ENCODE measurements around the gene CERK. TPM values are rescaled to one million over a fixed set of nuclear protein-coding genes. Genes with fewer than 3 reads are reported as not detected.
A peak's percentile ranks its signal among the peaks of the same experiment; 100 is the strongest.

Gene CERK
- total RNA-seq, 1 experiment from 2014 or later, result 30.1 TPM

DNA sequence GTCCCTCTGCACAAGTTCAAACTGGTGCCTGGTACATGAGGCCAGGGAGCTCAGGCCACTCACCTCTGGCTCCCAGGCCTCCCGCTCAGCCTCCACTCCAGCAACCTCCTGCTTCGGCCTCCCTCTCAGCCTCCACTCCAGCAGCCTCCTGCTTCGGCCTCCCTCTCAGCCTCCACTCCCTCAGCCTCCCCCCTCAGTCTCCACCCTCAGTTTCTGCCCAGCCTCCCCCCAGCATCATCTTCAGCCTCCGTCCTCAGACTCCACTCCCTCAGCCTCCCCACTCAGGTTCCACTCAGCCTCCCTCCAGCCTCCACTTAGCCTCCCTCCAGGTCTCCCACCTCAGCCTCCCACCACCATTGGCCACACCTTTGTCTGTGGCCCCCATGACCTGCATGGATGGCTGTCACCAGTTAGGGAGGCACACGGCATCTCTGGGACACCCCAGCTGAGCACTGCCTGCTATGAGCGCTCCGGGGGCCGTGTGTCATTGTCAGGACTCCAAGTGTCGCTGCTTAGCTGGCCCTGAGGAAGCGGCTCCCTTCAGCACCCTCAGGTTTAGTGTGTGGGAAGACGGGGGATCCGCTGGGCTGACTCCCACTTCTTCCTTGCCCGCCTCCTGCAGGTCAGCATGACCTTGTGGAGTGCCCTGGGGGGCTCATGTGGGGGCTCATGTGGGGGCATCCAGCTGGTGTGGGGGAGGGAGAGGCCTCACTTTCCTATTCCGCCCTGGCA, 78.8 kb downstream of the CERK start:
- Histone ChIP-seq H3K36me3 (no peaks in the 10 kb centered on the region), H3K4me3 (no peak overlapping the region), H3K27me3 (no peaks in the 10 kb centered on the region), H3K9me3 (no peaks in the 10 kb centered on the region)
- DNase-seq, result no peak

- no peaks in the 10 kb centered on the region for H3K9me3 ChIP-seq
Measured at GRCh38 chr22:46657996-46658947, 79.8 kb downstream of the CERK start.

DNA sequence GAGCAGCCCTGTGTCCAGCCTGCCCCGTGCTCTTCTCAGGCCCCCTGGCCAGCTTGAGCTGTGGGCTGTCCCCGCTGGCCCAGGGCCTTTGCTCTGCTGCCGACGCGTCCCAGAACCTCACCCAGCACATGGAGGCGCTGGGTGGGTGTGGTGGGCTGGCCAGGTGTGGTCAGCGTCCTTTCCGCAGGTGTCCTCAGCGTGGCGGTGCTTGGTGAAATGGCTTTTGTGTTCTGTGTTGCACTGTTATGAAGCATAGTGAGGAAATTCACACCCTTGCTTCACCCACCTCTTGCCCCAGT, 80.4 kb downstream of the CERK start:
- no peaks in the 10 kb centered on the region for H3K36me3 ChIP-seq

More at GRCh38 chr22:46657996-46658947, 79.8 kb downstream of the CERK start:
- Histone ChIP-seq H3K36me3 (no peaks in the 10 kb centered on the region), H3K27me3 (no peaks in the 10 kb centered on the region), H3K4me3 (no peak overlapping the region)
- no peak for DNase-seq

GRCh38 chr22:46656856-46657654, 81.0 kb downstream of the CERK start:
- no peaks in the 10 kb centered on the region for H3K36me3 ChIP-seq

More for the DNA sequence above, 80.4 kb downstream of the CERK start:
- Histone ChIP-seq H3K9me3 (no peaks in the 10 kb centered on the region), H3K27me3 (no peaks in the 10 kb centered on the region), H3K4me3 (no peak overlapping the region)
- no peak for DNase-seq

DNA sequence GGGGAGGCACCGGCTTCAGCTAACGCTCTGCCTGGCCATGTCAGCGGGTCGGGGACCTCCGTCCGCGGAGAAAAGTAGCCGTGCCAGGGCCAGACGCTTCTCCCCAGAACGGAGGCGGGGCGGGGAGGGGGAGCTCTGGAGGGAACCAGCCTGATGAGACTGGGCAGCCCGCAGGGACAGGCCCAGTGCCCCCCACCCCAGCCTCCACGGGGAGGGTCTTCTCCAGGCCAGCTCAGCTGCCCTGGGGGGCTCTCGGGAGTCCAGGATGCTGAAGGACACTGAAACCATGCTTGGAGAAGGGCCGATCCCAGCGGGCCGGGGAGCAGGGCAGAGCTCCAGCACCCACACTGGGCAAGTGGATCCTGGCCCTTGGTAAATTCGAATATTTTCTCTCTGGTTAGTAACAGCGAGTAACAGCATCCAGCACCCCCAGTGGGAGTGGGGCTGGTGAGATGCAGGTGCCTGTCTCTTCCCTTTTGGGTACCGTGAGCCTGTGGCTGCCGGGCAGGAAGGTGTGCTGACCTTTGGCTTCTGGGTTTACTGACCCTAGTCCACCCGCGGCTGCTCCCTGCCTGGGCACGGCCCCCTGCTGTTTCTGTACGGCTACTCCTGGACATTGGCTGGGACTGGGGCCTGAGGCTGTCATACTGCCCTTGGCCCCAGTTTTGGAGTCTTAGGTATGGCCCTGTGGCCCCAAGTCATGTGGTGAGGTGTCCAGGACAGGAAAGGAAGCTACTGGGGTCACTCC, 82.0 kb downstream of the CERK start:
- H3K4me3 ChIP-seq, result no peak overlapping the region
- H3K9me3 ChIP-seq, result no peaks in the 10 kb centered on the region
- DNase-seq, result no peak
- no peaks in the 10 kb centered on the region for H3K27me3 ChIP-seq
- no peaks in the 10 kb centered on the region for H3K36me3 ChIP-seq

More at GRCh38 chr22:46656856-46657654, 81.0 kb downstream of the CERK start:
- H3K27me3 ChIP-seq, result no peaks in the 10 kb centered on the region
- no peak overlapping the region for H3K4me3 ChIP-seq
- H3K9me3 ChIP-seq, result no peaks in the 10 kb centered on the region
- DNase-seq, result no peak

GRCh38 chr22:46654927-46655595, 83.0 kb downstream of the CERK start:
- Histone ChIP-seq H3K9me3 (no peaks in the 10 kb centered on the region), H3K36me3 (no peaks in the 10 kb centered on the region), H3K4me3 (no peak overlapping the region), H3K27me3 (no peaks in the 10 kb centered on the region)
- no peak for DNase-seq

- no peaks in the 10 kb centered on the region for H3K27me3 ChIP-seq
- H3K4me3 ChIP-seq, result no peak overlapping the region
- no peak for DNase-seq
- no peaks in the 10 kb centered on the region for H3K9me3 ChIP-seq
- H3K36me3 ChIP-seq, result no peaks in the 10 kb centered on the region
Measured at GRCh38 chr22:46654426-46654825, 83.6 kb downstream of the CERK start.

DNA sequence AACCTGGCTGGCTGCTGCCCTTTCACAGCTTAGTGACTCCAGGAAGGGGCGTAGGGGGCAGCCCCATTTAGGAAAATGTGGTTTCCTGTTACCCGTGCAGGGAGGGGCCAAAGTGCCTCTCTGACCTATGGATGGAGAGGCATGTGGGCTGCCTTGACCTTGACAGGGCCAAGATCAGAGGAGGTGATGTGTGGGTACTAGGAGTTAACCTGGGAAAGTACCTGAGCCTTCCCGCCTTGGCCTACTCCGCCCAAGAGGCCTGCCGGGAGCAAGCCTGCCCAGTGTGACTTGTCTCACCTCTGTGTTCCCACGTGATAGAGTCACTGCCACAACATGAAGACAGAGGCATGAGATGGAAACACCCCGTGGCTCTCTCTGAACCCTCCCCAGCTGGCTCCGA, 84.5 kb downstream of the CERK start:
- Histone ChIP-seq H3K4me3 (no peak overlapping the region), H3K9me3 (no peaks in the 10 kb centered on the region), H3K27me3 (no peaks in the 10 kb centered on the region), H3K36me3 (no peaks in the 10 kb centered on the region)
- DNase-seq, result no peak

DNA sequence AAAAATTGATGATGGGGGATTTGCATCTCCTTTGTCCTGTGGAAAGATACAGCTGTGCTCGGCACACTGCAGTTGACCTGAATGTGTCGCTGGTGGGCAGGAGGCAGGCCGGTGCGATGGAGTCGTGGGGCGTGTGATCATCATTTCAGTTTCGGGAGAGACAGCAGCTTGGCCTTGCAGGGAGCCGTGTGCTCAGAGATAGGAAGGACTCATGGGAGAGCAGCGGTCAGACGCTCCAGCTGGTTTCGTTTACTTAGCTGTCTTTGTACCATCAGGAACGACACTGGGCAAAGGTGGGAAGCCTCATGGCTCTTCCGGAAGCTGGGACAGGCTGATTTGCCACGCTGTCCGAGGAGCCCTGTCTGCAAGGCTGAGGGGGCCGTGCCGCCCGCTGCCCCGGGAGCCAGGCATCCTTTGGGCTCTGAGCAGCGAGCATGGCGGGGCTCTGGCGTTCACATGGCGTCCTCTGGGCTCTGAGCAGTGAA, 85.2 kb downstream of the CERK start:
- Histone ChIP-seq H3K36me3 (no peaks in the 10 kb centered on the region), H3K9me3 (no peaks in the 10 kb centered on the region), H3K27me3 (no peaks in the 10 kb centered on the region), H3K4me3 (no peak overlapping the region)
- DNase-seq, result no peak

DNA sequence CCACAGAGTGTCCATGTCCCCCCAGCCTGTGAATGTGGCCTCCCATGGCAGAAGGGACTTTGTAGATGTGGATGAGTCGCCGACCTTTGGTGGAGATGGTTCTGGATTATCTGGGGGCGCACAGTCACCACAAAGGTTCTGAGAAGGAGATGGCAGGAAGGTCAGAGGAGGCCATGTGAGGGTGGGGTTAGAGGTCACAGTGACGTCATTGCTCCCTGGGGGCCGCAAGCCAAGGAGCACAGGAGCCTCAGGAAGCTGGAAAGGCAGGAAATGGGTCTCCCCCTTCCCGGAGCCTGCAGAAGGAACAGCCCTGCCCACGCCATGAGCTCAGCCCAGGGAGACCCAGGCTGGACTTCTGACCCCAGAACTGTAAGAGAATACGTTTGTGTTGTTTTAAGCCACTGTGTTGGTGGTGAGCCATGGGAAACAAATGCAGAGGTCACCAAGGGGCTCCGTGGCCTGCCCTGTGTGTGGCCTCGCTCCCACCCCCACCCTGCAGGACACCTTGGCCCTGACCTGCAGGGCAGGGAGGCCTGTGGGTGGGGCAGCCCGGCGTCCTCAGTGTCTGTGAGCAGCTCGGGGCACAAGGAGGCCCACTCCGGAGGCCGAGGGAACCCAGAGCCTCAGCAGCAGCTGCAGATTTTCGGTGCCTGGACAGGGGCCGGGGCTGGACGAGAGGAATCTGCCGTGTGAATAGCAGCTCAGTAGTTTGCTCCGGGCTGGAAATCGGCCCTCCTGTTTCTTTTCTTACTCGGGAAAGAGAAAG, 85.8 kb downstream of the CERK start:
- Histone ChIP-seq H3K4me3 (no peak overlapping the region), H3K27me3 (no peaks in the 10 kb centered on the region), H3K9me3 (no peaks in the 10 kb centered on the region), H3K36me3 (no peaks in the 10 kb centered on the region)
- DNase-seq, result peak; percentile 23

GRCh38 chr22:46651316-46651715, 86.7 kb downstream of the CERK start:
- Histone ChIP-seq H3K4me3 (no peak overlapping the region), H3K27me3 (no peaks in the 10 kb centered on the region), H3K9me3 (no peaks in the 10 kb centered on the region), H3K36me3 (no peaks in the 10 kb centered on the region)
- DNase-seq, result no peak

- Histone ChIP-seq H3K4me3 (no peak overlapping the region), H3K27me3 (no peaks in the 10 kb centered on the region), H3K36me3 (no peaks in the 10 kb centered on the region), H3K9me3 (no peaks in the 10 kb centered on the region)
- no peak for DNase-seq
Measured at GRCh38 chr22:46650078-46650810, 87.8 kb downstream of the CERK start.

- Histone ChIP-seq H3K27me3 (no peaks in the 10 kb centered on the region), H3K4me3 (no peak overlapping the region), H3K36me3 (no peaks in the 10 kb centered on the region), H3K9me3 (no peaks in the 10 kb centered on the region)
- DNase-seq, result no peak
Measured at GRCh38 chr22:46649141-46650077, 88.6 kb downstream of the CERK start.

Data from MG63 (cell line).